ENCODE data around the gene ZNF507.
A peak's percentile ranks its signal among the peaks of the same experiment; 100 is the strongest.

ZNF507 gene

DNA sequence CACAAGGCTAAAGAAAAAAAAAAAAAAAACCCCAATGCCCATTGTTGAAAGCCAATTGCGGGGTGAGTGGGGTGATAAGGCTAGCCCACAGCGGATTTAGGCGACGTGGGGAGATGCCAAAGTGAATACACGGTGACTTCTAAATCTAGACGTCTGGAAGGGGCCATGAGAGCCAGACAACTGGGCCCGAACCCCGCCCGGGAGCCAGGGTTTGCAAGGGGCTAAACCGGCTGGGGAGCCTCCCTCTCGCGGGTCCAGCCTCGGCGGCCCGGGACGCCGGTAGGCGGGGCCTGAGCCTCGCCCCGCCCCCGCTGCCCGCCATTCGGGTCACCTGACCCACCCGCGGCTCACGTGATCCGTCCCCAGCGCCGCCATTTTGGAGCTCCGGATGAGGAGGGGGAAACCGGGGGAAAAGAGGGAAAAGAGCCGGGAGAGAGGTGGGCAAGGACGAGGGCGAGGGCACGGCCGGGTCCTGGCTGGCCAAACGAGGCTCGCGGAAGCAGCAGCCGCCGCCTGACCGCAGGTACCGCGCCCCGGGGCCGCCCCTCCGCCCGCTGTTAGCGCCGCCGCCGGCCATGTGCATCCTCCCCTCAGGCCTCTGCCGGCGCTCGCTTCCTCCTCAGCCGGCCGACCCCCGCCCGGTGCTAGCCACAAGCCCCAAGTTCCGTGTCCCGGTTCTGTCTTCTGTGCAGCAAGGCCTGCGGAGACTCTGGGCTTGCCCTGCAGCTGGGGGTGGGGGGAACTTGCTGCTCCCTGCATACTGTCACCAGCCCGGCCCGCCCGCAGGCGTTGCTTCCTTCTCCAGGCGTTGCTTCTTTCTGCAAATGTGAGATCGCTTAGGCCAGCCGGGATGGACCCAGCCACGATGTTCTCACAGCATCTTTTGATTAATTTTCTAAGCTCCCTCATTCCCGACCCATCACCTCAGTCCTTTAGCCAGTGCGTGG lies at the start of gene ZNF507:
TSS of gene ZNF507 (plus strand) at position 350 of the 947 bp plus-strand sequence. CDS start 7,221 bp downstream, outside the sequence.
- peak; percentile 78 to 85 for ATAC-seq

DNA sequence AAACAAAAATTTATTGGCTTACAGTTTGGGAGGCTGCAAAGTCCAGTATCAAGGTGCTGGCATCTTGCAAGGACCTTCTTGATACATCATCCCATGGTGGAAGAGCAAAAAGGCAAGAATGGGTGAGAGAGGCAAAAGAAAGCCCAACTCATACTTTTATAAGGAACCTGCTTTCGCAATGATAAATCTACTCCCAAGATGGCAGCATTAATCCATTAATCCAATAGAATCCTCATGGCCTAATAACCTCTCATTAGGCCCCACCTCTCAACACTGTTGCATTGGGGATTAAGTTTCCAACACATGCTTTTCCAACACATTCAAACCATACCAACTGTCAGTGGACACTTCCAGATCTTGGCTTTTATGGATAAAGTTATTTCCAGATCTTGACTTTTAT lies 48.7 kb upstream of the ZNF507 start:
- ATAC-seq, result no peak

DNA sequence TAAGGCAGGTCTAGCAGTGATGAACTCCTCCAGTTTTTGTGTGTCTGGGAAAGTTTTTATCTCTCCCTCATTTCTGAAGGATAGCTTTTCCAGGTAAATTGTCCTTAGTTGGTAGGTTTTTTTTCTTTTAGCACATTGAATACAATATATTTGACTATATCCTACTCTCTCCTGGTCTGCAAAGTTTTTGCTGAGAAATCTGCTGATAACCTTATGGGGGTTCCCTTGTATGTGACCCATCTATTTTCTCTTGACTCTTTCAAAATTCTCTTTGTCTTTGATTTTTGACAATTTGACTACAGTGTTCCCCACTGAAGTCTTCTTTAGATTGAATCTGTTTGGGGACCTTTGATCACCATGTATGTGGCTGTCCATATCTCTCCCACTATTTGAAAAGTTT lies 42.6 kb upstream of the ZNF507 start:
- ATAC-seq, result no peak

DNA sequence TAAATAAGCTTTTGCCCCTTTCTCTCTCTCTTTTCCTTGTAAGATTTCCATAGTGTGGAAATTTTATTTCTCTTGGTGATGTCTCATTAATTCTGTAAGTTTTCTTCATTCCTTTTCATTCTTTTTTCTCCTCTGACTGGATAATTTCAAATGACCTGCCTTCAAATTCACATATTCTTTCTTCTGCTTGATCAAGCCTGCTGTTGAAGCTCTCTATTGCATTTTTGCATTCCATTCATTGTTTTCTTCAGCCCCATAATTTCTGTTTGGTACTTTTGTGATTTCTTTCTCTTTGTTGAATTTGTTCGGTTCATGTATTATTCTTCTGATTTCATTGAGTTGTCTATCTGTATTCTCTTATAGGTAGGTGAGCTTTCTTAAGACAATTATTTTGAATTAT lies 42.2 kb upstream of the ZNF507 start:
- no peak for ATAC-seq

DNA sequence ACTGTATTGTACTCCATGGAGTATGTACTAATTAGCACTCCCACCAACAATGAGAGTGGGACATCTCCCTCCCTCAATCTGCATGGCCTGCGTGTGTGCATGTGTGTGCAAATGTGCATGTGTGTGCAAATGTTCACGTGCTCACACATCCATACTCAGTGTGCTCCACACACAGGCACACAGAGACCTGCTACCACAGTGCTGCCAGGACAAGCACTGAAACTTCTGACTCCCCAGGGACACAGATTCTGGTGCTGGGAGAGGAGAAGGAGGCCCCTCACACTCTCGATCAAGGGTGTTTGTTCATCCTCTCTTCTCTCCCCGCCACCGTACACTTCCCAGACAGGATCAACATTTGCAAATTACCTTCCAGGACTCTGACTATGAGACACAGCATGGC lies 37.8 kb upstream of the ZNF507 start:
- no peak for ATAC-seq

DNA sequence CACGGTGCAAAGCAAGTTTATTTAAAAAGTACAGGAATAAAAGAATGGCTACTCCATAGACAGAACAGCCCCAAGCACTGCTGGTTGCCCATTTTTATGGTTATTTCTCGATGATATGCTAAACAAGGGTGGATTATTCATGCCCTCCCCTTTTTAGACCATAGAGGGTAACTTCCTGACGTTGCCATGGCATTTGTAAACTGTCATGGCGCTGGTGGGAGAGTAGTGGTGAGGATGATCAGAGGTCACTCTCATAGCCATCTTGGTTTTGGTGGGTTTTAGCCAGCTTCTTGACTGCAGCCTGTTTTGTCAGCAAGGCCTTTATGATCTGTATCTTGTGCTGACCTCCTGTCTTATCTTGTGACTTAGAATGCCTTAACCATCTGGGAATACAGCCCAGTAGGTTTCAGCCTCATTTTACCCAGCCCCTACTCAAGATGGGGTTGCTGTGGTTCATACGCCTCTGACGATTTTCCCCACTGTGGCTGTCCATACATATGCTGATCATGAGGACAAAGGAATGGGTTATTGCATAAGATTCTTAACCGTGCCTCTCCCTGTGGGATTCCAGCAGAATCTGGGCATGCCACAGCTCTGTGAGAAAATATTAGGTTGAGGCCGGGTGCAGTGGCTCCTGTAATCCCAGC lies 36.9 kb upstream of the ZNF507 start:
- no peak for ATAC-seq

DNA sequence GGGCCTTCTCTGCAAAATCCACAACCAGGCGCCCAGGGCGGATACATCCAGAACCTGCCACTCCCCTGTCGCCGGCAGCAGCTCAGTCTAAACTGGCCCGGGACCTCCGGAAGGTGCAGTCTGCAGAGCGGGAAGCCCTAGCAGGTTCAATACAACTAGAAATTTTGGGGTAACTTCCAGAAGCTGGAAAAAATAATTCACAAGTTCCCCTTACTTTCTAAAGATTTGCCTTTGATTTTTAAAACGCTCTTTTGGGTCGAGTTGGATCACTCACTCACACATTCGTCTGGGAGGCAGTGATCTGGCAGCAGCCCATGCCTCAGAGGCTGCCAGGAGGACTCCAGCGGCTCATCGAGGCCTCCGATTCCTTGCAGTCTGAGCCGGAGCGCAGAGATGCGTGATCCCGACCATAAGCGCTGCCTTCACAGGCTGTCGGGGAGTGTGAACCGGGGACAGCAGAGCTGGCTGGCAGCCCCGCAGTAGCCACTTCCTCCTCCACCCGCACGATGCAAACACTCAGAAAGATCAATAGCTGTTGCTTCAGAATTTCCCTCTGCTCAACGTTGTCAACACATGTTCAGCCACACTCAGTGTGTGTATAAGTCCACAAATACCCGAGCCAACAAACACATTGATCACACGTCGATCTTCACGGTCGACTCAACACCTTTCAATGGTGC lies 35.6 kb upstream of the ZNF507 start:
- ATAC-seq, result no peak

DNA sequence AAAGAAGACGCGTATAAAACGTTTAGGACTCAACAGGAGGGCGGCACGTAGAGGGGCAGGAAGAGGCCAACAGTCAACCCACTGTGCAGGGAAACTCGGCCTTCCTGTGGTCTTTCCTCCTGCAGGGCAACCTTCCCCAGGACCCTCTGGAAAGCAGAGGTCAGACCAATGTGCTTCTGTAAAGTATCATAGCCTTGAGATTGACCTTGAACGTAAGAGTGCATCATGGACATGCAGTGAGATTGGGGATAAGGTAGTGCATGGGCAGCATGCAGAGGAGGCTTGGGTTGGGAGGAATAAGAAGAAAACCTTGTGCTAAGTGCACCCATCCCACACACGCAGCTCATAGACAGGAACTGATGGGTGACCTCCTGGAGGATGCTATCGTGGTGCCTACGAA lies 34.0 kb upstream of the ZNF507 start:
- no peak for ATAC-seq

DNA sequence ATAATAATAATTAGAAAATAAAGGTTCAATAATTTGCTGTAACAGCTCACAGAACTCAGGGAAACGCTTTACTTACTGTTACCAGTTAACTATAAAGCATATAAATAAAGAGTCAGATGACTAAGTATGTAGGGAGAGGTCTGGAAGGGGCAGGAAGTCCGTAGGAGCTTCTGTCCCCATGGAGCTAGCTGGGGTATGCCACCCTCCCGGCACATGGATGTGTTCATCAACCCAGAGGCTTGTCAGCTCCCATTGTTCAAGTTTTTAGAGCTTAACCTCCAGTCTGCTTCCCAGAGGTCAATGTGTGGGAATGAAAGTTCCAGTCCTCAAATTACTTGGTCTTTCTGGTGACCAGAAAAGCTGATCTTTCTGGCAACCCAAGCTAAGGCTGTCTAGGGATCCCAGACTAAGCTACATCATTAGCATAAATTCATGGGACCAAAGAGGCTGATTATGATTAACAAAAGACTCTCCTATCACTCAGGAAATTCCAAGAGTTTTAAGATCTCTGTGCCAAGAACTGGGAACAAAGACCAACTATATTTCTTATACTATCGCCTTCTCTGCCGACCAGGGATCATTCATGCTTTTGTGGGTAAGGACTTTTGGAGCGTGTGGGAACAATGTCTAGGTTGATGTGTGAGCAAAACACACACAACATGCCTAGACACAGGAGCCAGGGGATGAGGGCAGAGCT lies 31.7 kb upstream of the ZNF507 start:
- ATAC-seq, result no peak

DNA sequence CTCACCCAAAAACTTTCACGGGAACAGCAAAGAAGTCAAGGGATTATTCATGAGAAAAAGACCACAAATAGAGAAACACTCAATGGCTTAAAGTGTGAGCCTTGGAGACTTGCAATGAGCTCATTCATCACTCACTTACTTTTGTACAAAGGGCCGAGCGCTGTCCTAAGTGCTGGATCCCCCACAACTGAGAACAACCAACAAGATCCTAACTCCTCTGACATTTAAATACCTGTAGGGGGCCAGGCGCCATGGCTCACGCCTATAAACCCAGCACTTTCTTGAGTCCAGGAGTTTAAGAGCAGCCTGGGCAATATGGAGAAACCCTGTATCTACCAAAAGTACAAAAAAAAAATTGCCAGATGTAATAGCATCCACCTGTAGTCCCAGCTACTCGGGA lies 29.4 kb upstream of the ZNF507 start:
- no peak for ATAC-seq

DNA sequence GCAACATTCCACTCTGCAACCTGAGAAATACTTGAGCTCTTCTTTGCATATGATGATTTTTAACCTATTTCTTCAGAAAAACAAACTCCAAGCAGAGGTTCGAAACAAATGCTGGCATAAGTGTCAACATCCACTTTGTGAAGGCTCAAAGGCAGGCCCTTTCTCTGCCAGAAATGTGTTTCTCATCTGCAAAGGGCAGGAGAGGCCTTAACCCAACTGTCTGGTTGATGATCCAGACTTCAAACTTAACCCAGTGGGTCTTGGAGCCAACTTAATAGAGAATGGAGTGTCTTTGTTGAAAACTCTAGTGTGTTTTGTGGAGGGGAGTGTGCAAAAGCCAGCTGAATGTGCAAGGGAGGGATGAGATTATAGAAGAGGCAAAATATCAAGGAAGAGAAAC lies 28.3 kb upstream of the ZNF507 start:
- no peak for ATAC-seq

DNA sequence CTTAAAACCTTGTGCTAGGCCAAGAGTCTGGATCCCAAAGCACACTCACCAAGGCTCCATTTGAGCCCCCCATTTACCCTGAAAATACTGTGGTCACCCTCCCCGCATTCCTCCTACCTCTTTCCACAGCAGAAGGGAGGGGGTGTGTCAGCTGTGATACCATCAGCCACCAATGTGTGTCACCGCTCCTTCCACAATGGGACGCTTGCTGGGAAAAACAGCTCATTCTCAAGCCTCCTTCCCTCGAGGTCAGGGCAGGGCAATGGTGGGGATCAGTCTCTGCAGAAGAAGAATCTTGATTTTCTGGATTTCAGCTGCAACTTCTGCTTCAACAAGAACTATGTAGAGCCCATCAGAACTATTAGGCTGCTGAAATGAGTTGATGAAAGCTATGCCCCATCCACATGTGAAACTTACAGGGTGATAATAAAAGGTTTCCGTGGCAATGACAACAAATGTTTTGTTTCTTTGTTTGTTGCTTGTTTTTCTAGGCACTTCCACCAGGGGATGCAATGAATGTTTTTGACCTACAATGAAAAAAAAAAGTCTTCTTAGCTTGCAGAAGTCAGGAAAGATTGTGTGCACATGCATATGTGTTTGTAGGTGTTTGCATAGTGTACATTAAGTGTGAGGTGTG lies 26.4 kb upstream of the ZNF507 start:
- ATAC-seq, result no peak

DNA sequence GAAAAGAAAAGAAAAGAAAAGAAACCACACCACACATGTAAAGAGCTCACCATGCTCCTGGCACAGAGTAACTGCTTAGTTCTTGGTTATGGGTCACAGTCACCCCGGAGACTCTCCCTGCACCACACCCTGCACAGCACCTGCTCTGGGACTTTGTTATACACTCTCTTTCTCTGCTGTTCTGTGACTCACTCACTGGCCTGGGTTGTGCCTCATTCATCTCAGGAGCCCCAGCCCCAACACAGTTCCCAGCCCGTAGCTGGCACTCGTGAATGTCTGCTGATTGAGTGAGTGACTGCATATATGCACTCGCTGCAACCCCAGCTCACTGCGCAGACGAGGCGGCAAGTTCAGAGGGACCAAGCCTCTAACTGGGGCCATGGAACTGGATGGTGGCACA lies 22.9 kb upstream of the ZNF507 start:
- ATAC-seq, result peak in 1 of 2 donors; percentile 5

DNA sequence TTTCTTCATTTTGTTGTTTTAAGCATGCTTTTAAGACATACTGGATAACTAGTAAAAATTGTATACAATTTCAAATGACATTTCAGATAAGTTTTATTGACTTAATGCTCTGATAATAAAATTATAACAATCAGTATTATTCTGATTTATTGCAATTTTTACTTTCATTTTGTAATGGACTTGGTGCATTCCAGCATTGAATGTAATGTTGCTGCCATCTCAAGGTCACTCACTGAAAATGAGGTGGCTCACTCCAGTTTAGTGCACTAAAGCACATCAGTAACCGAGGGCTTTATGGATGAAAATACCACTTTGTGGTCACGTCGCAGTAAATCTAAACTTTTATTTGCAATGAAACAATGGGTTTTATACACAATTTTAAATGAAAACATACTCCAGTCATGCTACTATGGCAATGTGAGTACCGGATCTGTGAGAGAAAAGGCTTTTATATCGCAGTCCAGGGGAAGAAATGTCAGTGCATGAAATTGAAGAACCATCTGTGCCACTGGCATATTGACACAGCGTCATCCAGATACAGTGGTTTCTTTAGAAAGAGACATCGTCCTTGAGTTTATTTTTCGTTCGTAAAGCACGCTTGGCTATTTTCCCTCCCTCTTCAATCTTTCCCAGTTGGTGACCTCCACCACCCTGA lies 20.7 kb upstream of the ZNF507 start:
- ATAC-seq, result no peak

DNA sequence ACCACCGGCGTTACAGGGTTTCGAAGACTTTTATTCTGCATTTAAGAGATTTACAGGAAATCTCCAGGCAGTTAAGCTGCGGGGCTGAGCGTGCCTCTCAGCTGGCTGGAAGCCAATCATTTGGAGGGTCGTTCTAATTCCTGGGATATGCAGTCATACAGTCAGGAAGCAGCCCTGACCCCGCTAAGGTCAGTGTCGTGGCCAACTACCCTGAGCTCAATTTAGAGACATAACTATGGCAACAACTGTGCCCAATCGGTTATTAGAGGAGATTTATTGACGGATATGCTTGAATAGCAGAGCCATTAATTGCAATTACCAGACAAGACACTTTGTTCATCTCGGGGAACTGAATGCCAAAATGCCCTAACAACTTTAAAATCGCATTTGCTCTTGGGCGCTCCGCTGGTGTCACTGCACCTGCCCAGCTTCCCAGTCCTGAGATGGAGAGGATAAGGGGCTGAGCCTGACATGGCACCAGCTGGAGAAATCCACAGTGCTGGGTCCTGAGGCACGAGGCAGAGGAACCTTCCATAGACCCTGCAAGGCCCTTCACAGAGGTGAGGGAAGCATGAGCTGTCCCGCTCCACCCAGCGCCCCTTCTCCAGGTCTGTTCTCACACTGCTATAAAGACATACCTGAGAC lies 15.1 kb upstream of the ZNF507 start:
- no peak for ATAC-seq

DNA sequence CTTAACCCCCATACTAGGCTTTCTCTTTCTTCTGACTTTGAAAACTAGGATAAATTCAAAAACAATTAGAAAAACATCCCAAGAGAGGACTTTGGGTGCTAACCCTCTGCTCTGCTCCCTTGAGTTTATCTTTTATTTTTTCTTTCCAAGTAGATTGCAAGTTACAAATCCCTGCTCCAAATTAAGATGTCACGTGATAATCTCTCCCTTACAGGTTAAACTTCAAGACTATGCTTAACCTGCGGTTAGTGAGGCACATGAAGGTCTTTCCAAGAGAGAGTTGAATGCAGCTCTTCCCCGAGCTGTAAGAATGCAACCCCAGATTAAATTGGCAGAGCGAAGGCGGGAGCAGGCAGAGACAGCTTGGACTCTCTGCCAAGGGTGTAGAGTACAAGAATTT lies 12.2 kb upstream of the ZNF507 start:
- ATAC-seq, result no peak

DNA sequence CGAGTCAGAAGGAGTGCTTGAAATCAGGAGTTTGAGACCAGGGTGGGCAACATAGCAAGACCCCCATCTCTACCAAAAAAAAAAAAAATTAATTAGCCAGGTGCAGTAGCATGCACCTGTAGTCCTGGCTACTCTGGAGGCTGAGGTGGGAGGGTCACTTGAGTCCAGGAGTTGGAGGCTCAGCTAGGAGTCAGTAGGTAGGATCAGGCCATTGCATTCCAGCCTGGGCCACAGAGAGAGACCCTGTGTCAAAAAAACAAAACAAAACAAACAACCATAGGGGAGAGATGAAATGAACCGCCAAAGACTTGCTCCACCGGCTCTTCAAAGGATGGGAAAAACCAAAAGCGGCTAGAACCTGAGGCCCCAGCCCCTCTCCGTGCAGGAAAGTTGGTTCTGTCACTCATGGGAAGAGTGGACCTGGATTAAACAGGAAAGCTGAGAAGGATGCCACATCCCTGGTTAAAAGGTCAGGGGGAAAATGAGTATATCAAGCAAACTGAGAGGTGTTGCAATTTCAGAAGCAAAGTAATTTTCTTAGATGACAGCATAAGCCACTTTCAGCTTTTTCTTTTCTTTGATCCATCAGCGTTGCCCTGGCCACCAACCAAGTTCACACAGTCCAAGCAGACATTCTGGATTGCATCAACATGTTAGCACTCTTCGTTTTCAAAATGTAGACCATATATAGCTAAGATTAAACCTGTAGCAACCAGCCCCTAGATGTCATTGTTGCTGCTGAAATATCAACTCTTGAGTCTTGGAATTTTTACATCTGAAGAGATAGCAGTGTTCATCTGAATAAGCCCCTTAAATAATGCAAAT lies 8.9 kb upstream of the ZNF507 start:
- ATAC-seq, result no peak

DNA sequence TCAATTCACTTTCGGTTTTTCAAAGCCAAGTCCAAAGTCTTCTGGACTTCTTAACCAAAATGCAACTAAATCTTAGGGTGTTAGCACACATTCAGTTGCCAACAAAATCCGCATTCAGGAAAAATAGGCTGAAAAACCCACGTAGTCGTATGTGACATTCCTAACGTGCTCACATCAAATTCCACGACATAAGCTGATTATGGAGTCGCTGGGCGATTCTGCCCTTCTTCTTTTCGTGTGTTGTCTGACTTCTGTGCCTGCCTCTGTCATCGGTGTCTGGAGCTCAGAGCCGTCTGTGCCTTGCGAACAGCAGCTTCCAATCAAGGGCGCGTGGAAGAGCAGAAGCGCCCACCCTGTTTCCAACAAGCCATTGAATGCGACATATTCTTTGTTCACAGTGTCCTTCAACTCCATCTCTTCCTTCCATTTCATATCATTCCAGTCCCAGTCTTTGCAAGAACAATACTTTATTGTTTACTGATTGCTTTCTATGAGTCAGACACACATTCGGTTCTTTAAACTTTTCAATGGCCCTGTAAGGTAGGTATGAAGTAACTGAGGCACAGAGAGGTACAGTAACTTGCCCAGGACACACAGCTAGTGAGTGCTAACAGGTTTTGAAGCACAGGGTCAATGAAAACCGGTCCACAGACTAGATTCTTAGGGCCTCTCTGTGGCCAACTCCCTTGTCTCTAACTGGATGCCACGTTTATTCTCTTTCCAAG lies 8.2 kb upstream of the ZNF507 start:
- ATAC-seq, result no peak

DNA sequence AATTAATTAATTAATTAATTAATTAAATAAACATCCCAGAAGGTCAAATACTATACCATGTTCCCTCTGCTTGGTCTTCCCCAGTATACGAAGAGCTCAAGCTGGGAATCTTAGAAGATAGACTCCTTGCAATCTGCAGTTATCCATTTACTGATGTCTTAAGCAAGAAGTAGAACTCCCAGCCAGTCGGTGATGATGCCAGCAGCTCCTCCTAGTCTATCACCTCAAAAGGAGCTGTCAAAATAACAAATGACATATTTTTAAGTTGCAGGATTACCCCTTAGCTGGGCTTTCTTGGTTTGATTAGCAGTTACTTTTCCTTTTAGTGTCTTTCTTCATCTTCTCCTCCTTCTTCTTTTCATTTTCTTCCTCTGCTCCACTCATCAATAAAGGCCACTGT lies 6.0 kb upstream of the ZNF507 start:
- no peak for ATAC-seq

All from activated CD4-positive, CD25-positive, alpha-beta regulatory T cell treated with anti-CD3 and anti-CD28 coated beads, Interleukin-2, amount 50 U/mL, for 24 hours (primary cell).